Stimulated activated CD4-positive, alpha-beta T cell treated with anti-CD3 and anti-CD28 coated beads, Interleukin-1b, Interleukin-23, amount 100 ng/mL, for 48 hours (primary cell): ENCODE results near the gene KLF7.
A peak's percentile ranks its signal among the peaks of the same experiment; 100 is the strongest.

Experiments
- DNase-seq: peaks from one replicate; pipeline ENCODE4 v3.0.0-alpha.2; 2020

Gene KLF7

DNA sequence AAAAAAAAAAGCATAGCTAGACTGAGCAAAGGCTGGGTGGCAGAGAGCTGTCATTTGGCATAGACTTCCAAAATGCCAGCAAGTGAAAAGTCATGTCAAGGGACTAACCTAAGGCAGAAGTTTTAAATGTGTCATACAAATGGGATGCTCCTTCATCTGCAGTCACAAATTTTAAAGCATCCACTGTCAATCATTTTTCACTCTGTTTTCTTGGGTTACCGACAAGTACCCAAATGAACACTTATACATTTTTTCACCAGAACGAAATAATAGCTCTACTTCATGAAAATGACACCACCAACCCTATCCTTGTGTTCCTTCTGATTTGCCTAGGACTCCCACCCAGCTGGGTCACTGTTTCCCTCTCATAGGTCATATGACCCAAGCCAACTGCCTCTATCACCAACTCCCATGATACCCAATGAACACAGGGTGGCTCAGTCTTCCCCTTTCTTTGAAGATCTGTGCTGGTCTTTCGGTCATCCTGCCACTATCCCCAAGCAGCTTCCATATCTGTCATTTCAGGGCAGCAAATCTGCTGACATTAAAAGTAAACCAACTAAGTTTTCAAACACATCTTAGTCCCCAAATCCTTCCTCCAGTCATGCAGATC is 21.5 kb downstream of the KLF7 start:
- no peak for DNase-seq

DNA sequence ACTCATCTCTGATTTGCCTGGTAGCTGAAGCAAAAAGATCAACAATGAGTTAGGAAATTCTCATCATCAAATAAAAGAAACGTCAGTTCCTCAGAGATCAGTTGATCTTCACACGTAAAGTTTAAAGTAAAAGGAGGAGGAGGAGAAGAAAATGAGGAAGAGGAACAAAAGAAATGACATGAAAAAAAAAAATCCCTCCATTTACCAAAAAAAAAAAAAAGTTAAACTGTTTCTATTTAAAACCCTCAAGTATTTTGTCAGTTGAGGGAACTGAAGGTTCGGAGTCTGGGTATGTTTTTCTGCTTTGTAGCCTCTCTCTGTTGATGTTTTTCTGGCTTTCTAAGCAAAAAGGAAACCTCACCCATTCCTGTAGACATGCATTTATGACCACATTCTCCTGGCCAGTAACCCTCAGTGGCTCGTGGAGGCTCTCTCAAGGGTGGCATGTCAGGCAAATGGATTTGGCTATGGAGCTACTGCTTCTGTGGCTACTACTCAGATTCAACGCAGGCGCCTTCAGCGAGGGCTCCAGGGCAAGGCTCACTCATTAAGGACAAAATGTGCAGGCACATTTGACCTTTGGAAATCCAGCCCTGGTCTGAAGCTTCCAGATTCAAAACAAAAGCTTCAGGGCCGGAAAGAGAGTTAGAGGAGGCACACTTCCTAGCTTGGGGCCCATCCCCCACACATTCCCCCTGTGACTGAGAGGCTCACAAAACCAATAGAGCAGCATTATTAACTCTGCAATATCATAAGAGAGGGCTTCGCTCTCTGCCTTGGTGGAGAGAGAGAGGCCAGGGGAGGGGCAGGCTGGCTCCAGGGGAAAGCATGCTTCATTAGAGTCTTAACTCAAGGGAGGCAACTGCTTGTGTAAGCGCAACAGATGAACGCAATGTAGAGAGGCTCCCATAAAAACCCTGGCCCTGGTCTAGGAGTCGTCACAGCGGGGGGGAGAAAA is 22.3 kb downstream of the KLF7 start:
- DNase-seq: peak; percentile 26

- no peak for DNase-seq
Observed at GRCh38 chr2:207142461-207142860, 23.3 kb downstream of the KLF7 start.

- DNase-seq: no peak
Observed at GRCh38 chr2:207141386-207141785, 24.4 kb downstream of the KLF7 start.

- no peak for DNase-seq
Observed at GRCh38 chr2:207140265-207140664, 25.5 kb downstream of the KLF7 start.

DNA sequence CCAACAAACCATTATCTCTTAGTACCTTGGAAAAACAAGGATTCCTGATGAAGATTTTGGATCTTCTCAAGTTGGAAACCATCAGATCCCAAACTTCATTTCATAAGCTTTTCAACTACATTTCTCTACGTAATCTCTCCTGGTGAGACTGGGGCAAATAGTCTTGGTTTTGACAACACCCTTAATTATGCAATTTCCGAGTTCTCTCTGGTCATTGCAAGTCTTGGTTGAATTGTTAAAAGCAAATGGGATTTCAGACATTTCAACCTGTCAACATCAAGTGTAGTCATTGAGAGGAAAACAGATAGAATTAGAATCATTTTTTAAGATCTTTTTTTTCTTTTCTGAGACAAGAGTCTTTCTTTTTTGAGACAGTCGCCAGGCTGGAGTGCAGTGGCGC is 26.2 kb downstream of the KLF7 start:
- DNase-seq: no peak

- no peak for DNase-seq
Observed at GRCh38 chr2:207138627-207139297, 27.0 kb downstream of the KLF7 start.

DNA sequence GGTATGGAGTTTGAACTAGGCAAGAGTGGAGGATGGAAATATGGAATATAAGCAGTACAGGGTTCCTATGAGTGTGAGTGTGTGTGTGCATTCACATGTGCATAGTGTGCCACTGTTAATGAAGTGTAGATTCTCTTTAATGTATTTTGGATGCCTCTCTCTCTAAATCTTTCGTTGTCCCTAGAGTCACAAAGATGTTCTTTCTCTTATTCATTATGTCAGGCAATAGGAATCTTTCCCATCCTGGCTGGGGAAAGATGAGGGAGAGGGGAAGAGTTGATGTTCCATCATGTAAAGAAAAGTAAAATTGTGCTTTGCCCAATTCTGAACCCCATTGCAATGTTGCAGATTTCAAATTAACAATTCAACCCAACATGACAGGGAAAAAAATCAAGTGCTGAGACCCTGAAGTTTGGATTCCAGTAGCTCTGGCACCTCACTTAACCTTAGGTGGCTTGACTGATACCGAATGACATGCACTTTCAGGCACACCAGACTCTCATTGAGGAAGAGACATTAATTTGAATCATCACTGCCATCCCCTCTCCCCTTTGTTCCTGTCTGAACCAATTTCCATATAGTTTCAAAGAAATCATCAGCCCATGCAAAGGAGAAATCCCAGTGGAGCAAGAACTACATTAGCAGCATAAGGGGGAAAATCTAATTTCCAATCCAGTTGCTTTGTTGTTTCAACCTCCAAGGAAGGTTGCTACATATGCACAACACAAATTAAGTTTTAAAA is 28.0 kb downstream of the KLF7 start:
- DNase-seq: no peak

DNA sequence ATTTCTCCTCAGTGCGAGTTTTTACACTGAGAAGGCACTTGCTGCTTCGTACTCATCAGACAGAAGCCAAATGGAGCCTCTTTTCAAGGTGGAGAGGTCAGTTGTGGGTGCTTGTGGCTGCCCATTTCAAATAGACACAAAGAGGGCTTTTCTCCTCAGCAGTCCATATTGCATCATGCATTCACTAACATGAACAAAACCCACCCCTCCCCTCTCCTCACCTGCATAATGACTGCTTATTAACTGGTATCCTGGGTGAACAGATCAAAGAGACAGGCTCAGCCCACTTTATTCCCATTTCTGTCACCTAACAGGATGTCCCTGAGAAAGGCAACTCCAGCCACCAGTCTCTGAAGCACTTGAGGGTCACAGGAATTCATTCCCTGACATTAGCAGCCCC is 28.9 kb downstream of the KLF7 start:
- no peak for DNase-seq

- no peak for DNase-seq
Observed at GRCh38 chr2:207135801-207136457, 29.8 kb downstream of the KLF7 start.

DNA sequence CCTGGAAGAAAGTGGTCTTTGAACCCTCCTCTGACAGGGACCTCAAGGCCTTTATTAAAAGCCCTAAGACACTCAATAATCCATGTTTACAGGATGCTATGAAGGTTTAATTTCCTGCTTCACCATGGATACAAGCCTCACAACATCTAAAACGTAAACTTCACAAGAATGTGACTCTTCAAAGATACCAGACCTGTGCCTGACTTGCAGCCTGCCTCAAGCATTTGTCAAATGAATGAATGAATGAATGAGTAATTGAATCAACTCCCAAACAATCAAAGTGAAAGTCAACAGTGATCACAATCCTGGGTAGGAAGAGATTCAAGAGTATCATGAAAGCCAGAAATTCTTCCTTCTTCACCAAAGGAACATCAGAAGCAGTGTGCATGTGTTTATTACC is 30.4 kb downstream of the KLF7 start:
- DNase-seq: no peak

DNA sequence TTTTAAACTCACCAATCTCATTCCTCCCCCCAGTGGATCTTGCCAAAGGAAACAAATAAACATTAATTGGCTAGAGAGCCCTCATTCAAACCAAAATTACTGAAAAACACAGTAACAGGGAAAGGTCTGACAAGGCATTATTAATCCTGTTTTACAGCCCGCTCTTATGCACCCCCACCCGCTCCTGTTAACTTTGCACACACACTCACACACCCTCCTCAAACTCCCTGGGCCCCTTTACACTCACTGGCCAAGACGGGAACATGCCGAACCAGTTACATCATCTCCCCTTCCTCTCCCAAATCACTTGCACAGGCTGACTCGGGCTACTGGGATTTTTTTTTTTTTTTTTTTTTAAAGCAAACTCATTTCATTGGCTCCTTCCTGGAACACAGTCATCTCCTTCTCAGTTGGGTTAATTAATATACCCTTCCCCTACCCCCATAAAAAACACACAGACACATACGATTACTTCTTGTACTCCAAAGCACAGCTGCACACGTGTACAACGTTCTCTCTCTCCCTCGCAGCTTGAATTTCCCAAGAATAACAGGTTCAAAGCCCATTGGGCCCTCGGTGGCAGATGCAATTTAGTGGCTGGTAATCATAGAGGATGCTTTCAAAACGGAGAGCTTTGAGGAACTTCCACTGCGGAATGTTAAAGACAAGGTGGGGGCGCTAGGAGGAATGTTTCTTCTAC is 31.8 kb downstream of the KLF7 start:
- no peak for DNase-seq

GRCh38 chr2:207133458-207133819 is 32.3 kb downstream of the KLF7 start:
- no peak for DNase-seq

- no peak for DNase-seq
Observed at GRCh38 chr2:207132019-207132418, 33.7 kb downstream of the KLF7 start.

DNA sequence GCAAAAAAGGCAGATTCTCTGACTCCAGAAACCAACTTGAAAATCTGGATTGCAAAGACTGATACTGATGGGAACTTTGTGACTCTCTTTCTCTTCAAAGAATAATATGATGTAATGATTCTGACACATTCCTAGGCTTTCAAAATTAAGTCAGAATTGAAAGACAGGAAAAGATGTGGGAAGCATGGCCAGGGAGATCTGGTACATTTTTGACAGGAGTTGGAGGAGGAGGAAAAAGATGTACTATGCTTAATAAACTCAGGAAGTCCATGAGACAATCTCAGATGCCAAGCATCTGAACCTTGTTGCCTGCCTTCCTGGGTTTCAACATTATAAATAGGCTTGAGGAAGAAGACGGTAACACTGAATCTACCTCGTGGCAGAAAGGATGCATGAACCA is 34.2 kb downstream of the KLF7 start:
- no peak for DNase-seq

- no peak for DNase-seq
Observed at GRCh38 chr2:207130958-207131521, 34.7 kb downstream of the KLF7 start.

DNA sequence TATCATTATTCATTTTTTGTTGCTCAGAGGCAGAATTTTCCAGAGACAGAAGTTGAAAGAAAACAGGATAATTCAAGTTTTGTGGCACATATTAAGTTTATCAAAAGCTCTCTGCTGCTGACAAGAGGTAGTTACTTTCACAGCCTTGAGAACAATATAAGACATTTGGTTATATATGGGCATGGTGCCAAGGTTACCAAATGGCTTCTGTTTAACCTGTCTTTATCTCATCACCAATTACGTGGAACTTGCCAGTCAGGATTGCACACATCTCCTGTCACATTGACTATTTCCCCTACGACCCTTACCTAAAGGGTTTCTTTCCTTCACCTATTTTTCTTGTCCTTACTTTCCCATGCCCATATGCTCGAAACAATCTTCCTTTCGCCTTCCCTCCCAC is 35.9 kb downstream of the KLF7 start:
- no peak for DNase-seq

DNA sequence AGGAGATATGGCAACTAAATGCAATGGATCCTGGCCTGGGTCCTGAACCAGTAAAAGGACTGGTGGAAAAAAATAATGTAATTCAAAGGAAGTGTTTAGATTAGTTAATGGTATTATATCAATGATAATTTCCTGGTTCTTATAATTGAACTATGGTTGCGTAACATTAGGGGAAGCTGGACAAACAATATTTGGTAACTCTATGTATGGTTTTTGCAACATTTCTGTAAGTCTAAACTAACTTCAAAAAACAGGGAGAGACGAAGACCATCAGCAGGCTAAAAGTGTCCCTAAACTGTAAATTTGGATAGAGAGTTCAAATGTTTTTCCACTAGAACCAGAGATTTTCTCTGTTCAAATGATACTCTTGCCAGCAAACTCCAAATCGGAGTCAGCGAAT is 36.9 kb downstream of the KLF7 start:
- DNase-seq: no peak

DNA sequence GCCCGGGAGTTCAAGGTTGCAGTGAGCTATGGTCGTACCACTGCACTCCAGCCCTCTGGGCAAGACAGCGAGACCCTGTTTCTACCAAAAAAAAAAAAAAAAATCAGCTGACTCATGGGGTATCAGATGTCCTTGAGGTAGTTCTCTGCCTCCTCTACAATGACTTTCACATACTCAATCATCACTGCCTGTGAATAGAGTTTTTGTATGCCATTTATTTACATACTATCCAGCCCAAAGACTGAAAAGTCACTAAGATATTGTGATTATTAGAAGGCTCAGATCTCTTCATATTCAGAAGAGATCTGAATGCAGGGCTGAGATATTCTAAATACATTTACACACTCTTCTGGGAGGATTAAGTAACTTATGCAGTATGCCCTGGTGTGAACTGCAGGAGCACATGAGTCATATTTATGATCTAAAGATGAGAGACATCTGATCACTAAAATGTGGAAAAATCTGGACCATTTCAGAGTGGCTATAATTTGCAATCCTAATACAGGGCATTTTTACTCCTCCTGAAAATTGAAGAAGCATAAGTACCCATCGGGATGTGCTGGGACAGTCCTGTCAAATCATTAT is 38.9 kb downstream of the KLF7 start:
- no peak for DNase-seq

DNA sequence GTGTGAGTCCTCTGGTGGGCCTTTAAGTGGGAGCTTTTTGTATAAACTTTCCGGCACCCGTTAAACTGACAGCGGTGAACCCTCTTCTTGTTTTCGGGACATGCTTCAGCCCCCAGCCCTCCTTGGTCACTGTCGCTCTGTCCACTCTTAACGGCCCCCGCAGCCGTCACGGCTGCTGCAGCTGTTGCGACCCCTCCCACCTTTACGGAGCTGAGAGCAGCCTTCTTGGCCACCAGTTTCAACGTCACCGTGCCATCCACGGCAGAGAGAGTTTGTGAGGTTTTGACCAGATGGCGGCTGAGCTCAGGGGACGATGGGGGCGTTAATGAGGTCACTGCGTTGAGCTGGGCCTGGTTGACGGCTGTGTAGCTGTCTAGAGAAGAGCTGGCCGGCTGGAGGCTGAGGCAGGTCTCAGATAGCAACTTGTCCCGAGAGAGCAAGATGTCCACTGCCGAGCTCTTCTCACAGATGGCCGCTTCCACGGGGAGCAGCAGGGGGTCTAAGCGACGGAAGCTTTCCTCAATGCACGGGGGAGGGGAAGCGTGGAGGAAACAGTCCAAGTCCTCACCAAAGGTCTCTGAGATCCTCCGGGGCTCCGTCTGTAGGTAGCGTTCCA is 41.9 kb downstream of the KLF7 start:
- no peak for DNase-seq

GRCh38 chr2:207123335-207123744 is 42.4 kb downstream of the KLF7 start:
- peak; percentile 85 for DNase-seq
